ENCODE measurements around the gene LIN28B. TPM values are rescaled to one million over a fixed set of nuclear protein-coding genes. Genes with fewer than 3 reads are reported as not detected.
A peak's percentile ranks its signal among the peaks of the same experiment; 100 is the strongest.
"Not testable (repeated sequence)": the region's sequence is repeated elsewhere in the genome, so short reads cannot be mapped to it uniquely, and the experiment has no call there.

The LIN28B gene
- total RNA-seq, 1 donor from 2014 or later, result not detected

- intact Hi-C loops (cut with DNase I), result no loop called here
- DNase-seq (ENCODE audit: missing footprints), result no peak
- ATAC-seq, result peak; percentile 54
These were observed 39.2 kb downstream of the LIN28B start for GRCh38 chr6:104995989-104996617.

DNA sequence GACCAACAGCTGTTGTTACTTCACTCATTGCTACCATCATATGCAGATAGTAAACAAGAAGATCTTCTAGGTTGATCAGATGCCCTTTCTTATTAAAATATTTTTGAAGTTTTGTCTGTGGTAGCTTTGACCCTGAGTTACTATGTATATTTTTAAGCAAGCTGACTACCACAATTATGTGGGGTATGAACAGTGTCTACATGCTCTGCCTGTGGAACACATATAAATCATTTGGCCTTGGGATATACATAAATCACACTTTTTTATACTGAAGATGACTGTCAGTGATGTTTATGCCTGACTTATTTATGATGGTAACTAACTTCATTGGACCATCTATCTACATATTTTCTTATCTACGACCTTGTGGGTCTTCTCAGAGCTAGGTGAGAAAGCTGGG, 44.2 kb downstream of the LIN28B start:
- intact Hi-C loops (cut with DNase I), result no loop called here
- ATAC-seq (no peak), DNase-seq (ENCODE audit: missing footprints) (no peak)

GRCh38 chr6:105001906-105002305, 45.0 kb downstream of the LIN28B start:
- intact Hi-C loops (cut with DNase I), result no loop called here
- ATAC-seq (no peak), DNase-seq (ENCODE audit: missing footprints) (no peak)

DNA sequence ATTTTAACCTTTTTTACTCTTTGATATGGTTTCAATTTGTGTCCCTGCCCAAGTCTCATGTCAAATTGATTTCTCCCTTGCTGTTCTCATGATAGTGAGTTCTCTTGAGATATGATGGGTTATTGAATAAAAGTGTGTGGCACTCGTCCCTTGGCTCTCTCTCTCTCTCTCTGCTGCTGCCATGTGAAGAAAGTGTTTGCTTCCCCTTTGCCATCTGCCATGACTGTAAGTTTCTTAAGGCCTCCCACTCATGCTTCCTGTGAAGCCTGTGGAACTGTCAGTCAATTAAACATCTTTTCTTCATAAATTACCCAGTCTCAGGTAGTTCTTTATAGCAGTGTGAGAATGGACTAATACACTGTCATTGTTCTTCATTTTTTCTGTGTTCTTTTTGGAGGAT, 48.5 kb downstream of the LIN28B start:
- DNase-seq (ENCODE audit: missing footprints) (no peak), ATAC-seq (no peak)
- intact Hi-C loops (cut with DNase I), result no loop called here

- intact Hi-C loops (cut with DNase I); DNase-seq (ENCODE audit: missing footprints); ATAC-seq: not testable (repeated sequence)
These were observed 56.6 kb downstream of the LIN28B start for GRCh38 chr6:105013459-105013858.

- intact Hi-C loops (cut with DNase I), result no loop called here
- ATAC-seq, result no peak
These were observed 57.5 kb downstream of the LIN28B start for GRCh38 chr6:105014448-105014847.

DNA sequence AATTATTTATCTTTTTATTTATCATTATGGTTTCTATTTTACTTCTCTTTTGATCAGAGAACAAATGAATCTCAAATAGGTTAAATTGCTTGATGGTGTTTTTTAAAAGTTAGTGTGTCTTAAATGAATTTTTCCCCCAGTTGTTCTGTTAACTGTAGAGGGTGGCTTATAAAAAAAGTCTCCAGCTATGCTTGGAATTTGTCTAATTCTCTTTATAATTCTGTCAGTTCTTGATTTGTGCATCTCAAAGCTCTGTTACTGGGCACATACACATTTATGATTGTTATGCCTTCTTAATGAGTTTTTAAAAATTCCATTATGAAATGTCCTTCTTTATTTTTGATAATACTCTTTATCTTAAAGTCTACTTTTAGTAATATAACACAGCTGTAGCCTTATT, 58.0 kb downstream of the LIN28B start:
- DNase-seq (ENCODE audit: missing footprints) (no peak), ATAC-seq (no peak)
- intact Hi-C loops (cut with DNase I), result no loop called here

More at GRCh38 chr6:105014448-105014847, 57.5 kb downstream of the LIN28B start:
- DNase-seq (ENCODE audit: missing footprints), result no peak

GRCh38 chr6:105015482-105015881, 58.6 kb downstream of the LIN28B start:
- DNase-seq (ENCODE audit: missing footprints), result no peak

GRCh38 chr6:105019285-105019684, 62.4 kb downstream of the LIN28B start:
- DNase-seq (ENCODE audit: missing footprints), result no peak
- intact Hi-C loops (cut with DNase I), result no loop called here
- ATAC-seq, result no peak

More at GRCh38 chr6:105015482-105015881, 58.6 kb downstream of the LIN28B start:
- ATAC-seq, result no peak
- intact Hi-C loops (cut with DNase I), result no loop called here

GRCh38 chr6:105021399-105021798, 64.5 kb downstream of the LIN28B start:
- no peak for DNase-seq (ENCODE audit: missing footprints)
- intact Hi-C loops (cut with DNase I), result no loop called here
- no peak for ATAC-seq

- DNase-seq (ENCODE audit: missing footprints), result no peak
- ATAC-seq, result no peak
- intact Hi-C loops (cut with DNase I), result no loop called here
These were observed 65.5 kb downstream of the LIN28B start for GRCh38 chr6:105022416-105022815.

DNA sequence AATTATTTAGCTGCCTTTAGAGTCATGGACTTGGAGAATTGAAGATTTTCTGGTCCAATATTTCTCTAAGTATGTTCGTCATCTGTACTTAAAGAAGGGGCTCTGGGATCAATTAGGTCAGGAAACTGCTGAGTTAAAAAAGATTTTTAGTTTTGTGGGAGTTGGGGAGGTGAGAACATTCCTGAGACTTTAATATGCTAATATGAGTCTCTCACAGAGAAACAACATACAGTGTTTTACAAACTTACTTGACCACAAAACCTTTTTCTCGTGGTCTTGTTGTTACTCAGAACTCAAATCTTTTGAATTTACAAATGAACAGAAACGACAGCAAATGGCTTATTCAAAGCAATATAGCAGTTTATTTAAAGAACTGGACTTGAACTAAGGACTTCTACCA, 67.9 kb downstream of the LIN28B start:
- intact Hi-C loops (cut with DNase I), result no loop called here
- no peak for DNase-seq (ENCODE audit: missing footprints)

GRCh38 chr6:105028898-105029297, 72.0 kb downstream of the LIN28B start:
- intact Hi-C loops (cut with DNase I), result no loop called here
- DNase-seq (ENCODE audit: missing footprints) (no peak), ATAC-seq (no peak)

More for the DNA sequence above, 67.9 kb downstream of the LIN28B start:
- no peak for ATAC-seq

GRCh38 chr6:105029581-105029980, 72.7 kb downstream of the LIN28B start:
- ATAC-seq (no peak), DNase-seq (ENCODE audit: missing footprints) (no peak)
- intact Hi-C loops (cut with DNase I), result no loop called here

GRCh38 chr6:105034470-105034869, 77.6 kb downstream of the LIN28B start:
- ATAC-seq (no peak), DNase-seq (ENCODE audit: missing footprints) (no peak)
- intact Hi-C loops (cut with DNase I), result no loop called here

- intact Hi-C loops (cut with DNase I), result no loop called here
- no peak for DNase-seq (ENCODE audit: missing footprints)
- no peak for ATAC-seq
These were observed 78.4 kb downstream of the LIN28B start for GRCh38 chr6:105035299-105035698.

DNA sequence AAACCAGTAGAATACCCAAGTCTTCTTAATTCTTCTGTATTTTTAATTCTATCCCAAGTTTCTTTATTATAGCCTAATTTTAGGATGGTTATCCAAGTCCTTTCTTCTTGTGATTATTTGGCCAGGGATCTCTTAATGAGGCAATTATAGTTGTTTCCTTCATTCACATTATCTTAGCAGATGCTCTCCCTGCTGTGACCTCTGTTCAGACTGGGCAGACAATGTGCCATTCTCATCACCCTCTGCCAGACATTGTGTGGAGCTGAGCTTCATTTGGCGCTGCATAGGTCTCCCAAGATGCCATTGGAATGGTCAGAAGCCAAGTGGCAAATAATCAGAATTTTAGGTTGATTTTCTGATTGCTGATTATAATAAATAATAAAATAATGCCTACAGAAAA, 79.4 kb downstream of the LIN28B start:
- no peak for DNase-seq (ENCODE audit: missing footprints)
- ATAC-seq, result no peak
- intact Hi-C loops (cut with DNase I), result no loop called here

- DNase-seq (ENCODE audit: missing footprints), result no peak
- peak; percentile 52 for ATAC-seq
- intact Hi-C loops (cut with DNase I), result no loop called here
These were observed 81.4 kb downstream of the LIN28B start for GRCh38 chr6:105038259-105038658.

GRCh38 chr6:105041880-105042279, 85.0 kb downstream of the LIN28B start:
- DNase-seq (ENCODE audit: missing footprints), result no peak
- no peak for ATAC-seq
- intact Hi-C loops (cut with DNase I), result no loop called here

- no peak for DNase-seq (ENCODE audit: missing footprints)
- intact Hi-C loops (cut with DNase I), result no loop called here
- ATAC-seq, result no peak
These were observed 85.7 kb downstream of the LIN28B start for GRCh38 chr6:105042648-105043047.

DNA sequence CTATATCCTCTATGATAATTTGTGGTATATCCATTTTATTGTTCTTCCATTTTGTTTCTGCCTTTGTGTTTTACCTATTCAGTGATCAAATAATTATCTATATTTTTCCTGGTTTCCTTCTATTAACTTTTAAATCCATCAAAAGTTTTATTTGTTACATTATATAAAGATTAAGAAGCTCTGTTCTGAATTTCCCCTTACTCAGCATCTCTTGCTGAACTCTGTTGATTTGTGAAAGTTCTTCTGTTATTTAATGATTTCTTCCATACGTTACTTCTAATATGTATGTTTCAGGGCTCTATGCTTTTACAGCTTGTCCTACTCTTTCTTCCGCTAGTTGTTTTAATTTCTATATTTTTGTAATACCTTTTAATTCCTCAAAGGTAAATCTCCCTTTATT, 87.1 kb downstream of the LIN28B start:
- no peak for DNase-seq (ENCODE audit: missing footprints)
- ATAC-seq, result no peak
- intact Hi-C loops (cut with DNase I), result no loop called here

All from Right ventricle myocardium inferior (tissue), 1 donor.